Activated naive CD4-positive, alpha-beta T cell treated with anti-CD3 and anti-CD28 coated beads, Interleukin-2, amount 50 U/mL, for 24 hours (primary cell): Measurements from ENCODE around the gene GLYATL3.

Source experiments
- H3K27ac Mint-ChIP-seq: one replicate; pipeline ENCODE4 v1.8.0; 2021; ENCODE audit warnings: mild to moderate bottlenecking, mixed read lengths
- H3K27me3 Mint-ChIP-seq: one replicate; pipeline ENCODE4 v1.8.0; 2021; ENCODE audit warnings: mixed read lengths
- H3K36me3 Mint-ChIP-seq: one replicate; pipeline ENCODE4 v1.8.0; 2021; ENCODE audit warnings: mixed read lengths
- H3K4me1 Mint-ChIP-seq: one replicate; pipeline ENCODE4 v1.8.0; 2021; ENCODE audit warnings: mixed read lengths
- H3K4me3 Mint-ChIP-seq: one replicate; pipeline ENCODE4 v1.8.0; 2021; ENCODE audit warnings: mild to moderate bottlenecking, mixed read lengths
- H3K9me3 Mint-ChIP-seq: one replicate; pipeline ENCODE4 v1.8.0; 2021; ENCODE audit warnings: mixed read lengths

Gene GLYATL3

DNA sequence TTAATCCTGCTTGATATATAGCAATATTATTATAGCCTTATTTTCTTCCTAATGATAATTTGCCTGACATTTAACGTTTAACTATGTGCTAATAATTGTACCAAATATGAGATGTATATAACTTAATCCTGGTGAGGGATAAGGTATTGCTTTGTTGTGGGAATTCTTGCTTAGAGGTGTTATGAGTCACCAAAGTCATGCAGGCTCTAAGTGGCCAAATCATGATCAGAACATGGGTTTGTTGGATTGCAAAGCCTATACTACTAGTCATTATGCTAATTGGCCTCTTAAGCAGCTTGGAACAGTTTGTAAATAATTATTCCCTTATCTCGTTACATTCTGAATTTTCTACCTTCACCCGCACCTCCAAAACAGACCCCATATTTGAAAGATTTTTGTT, 28.8 kb downstream of the GLYATL3 start:
- H3K36me3 Mint-ChIP-seq, result no peaks in the 10 kb centered on the region

DNA sequence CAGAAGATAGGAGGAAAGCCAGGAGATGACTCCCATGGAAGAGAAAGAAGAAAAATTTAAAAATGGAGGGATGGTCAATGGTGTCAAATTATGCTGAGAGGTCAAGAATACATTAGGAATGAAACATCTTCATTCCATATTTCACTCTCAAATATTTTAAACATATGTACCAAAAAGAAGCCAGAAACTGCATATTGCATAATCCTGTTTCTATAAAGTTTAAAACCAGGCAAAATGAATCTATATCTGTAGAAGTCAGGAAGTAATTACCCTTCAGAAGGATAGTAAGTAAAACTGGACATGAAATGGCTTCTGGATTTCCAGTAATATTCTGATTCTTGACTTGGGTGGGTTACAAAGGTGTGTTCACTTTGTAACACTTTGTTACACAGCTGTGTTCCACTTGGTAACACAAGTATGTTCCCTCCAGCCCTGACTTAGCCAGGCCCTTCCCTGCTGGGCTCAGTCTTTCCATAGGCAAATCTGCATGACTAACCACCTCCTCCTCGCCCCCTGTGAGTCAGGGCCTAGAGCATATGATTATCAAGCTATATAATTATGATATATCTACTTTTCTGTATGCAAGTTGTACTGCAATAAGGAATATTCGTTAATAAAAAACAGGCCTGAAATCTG, 30.5 kb downstream of the GLYATL3 start:
- no peaks in the 10 kb centered on the region for H3K36me3 Mint-ChIP-seq

More for the DNA sequence above, 28.8 kb downstream of the GLYATL3 start:
- H3K4me1 Mint-ChIP-seq, result peaks cover 6% of the 10 kb centered on the region
- no peaks in the 10 kb centered on the region for H3K9me3 Mint-ChIP-seq
- H3K27me3 Mint-ChIP-seq, result peaks cover 15% of the 10 kb centered on the region
- no peak overlapping the region for H3K27ac Mint-ChIP-seq
- no peak overlapping the region for H3K4me3 Mint-ChIP-seq

DNA sequence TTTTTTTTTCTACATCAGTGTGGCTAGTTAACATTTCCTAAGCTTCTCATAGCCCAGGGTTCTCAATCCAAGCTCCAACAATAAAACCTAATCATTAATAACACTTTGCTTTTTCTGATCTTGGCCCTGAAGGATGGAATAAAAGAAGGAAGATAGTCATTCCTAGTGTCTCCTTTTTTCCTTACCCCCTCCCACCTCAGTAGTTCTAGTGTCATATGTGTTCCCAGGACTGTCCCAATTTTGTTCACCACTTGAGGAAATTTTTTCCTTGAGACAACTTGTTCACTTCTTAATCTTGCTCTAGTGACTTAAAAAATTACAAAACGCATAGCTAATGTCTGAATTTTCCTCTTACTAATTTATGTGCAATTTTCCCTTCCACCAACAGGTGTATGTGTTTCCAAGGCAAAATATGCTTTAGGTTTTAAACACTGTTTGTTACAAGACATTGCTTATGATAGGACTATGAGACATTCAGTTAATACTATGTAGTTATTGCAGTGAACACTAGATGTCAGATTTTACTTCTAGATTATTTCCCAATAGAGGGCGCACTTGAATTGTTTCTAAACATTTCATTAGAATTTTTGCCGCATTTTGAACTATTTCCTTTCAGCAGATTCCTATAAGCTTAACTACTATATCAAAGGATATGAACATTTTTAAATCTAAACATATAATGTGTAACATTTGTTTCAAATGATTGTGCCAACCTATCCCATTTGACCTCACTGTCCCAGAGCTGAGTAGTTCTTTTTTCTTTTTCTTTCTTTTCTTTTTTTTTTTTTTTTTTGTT, 32.2 kb downstream of the GLYATL3 start:
- Mint-ChIP-seq H3K4me3 (no peak overlapping the region), H3K27me3 (peaks cover 17% of the 10 kb centered on the region), H3K27ac (no peak overlapping the region), H3K4me1 (peaks cover 6% of the 10 kb centered on the region), H3K36me3 (no peaks in the 10 kb centered on the region), H3K9me3 (no peaks in the 10 kb centered on the region)

More for the DNA sequence above, 30.5 kb downstream of the GLYATL3 start:
- no peaks in the 10 kb centered on the region for H3K9me3 Mint-ChIP-seq
- no peak overlapping the region for H3K4me3 Mint-ChIP-seq
- H3K27ac Mint-ChIP-seq, result no peak overlapping the region
- peaks cover 17% of the 10 kb centered on the region for H3K27me3 Mint-ChIP-seq
- peaks cover 6% of the 10 kb centered on the region for H3K4me1 Mint-ChIP-seq

DNA sequence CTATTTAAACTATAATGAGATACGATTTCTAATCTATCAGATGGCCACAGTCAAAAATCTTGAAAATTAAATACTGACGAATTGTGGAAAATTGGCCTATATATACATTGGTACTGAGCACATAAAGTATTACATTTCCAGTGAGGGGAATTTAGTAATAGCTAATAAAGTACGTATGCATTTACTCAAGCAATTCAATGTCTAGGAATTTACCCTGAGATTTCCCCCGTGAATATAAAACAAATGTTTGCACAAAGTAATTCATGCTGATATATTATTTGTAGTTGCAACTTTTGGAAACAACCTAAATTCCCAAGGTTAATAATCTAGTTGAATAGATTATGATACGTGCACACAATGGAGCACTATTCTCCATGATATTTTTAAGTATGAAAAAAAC, 36.1 kb downstream of the GLYATL3 start:
- no peaks in the 10 kb centered on the region for H3K9me3 Mint-ChIP-seq
- H3K27me3 Mint-ChIP-seq, result peaks cover 12% of the 10 kb centered on the region
- no peak overlapping the region for H3K27ac Mint-ChIP-seq
- no peak overlapping the region for H3K4me3 Mint-ChIP-seq
- no peaks in the 10 kb centered on the region for H3K36me3 Mint-ChIP-seq
- H3K4me1 Mint-ChIP-seq, result peaks cover 6% of the 10 kb centered on the region

DNA sequence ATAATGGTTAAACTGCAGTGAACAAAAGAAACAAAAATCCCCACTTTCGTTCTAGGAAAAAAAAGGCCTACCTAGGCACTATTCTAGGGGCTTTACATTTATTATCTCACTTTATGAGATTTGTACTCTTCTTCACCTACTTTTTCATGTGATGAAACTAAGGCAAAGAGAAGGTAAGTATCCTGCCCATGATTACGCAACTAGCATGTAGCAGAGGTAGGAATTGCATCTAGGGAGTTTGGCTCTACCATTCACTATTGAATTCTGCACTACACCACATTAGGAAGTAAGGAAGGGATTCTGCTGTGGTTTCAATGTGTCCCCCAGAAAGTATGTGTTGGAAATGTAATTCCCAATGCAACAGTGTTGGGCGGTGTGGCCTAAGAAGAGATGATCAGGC, 39.4 kb downstream of the GLYATL3 start:
- H3K4me3 Mint-ChIP-seq, result no peak overlapping the region
- no peaks in the 10 kb centered on the region for H3K4me1 Mint-ChIP-seq
- no peaks in the 10 kb centered on the region for H3K36me3 Mint-ChIP-seq
- H3K27me3 Mint-ChIP-seq, result peaks cover 3% of the 10 kb centered on the region
- H3K27ac Mint-ChIP-seq, result no peak overlapping the region
- H3K9me3 Mint-ChIP-seq, result no peaks in the 10 kb centered on the region

DNA sequence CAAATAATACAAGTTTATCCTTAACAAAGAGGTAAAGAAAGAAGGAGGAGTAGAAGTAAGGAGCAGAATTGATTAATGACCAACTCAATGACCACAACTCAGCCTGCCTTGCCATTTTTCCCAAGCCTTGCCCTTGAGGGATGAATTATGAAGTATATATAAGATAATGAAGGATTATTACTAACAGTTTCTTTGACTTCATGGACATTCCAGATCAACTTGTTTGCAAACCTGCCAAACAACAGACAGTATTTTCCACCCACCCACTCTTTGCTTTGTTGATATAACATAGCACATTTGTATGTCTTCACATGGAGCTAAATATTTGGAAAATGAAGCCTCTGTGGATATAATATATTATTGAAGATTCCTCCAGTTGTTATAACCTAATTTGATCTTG, 40.9 kb downstream of the GLYATL3 start:
- Mint-ChIP-seq H3K4me1 (no peaks in the 10 kb centered on the region), H3K4me3 (no peak overlapping the region), H3K27me3 (no peaks in the 10 kb centered on the region), H3K36me3 (no peaks in the 10 kb centered on the region), H3K27ac (no peak overlapping the region), H3K9me3 (no peaks in the 10 kb centered on the region)

DNA sequence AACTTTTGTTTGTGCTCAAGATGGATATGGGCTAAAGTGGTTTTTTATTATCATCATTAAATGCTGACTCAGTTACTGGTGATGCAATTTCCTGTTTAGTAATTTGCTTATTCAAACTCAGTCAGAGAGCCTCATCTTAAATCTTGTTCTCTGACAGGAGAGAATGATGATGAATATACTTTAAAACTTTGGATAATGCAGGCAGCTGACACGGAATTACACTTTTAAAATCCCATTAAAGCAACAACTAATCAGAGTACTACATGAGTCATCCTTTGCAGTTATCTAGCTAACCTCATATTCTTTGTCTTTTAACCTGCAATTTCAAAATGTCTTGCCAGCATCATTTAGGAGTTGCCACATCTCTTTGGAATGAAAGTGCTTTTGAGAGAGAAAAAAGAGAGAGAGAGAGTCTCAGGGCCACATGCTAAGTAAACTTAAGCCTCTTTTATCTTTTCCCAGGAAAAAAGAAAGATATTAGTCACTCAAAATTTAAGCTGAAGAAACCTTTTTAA, 41.5 kb downstream of the GLYATL3 start:
- Mint-ChIP-seq H3K4me1 (no peaks in the 10 kb centered on the region), H3K27ac (no peak overlapping the region), H3K9me3 (no peaks in the 10 kb centered on the region), H3K36me3 (no peaks in the 10 kb centered on the region), H3K4me3 (no peak overlapping the region), H3K27me3 (peaks cover under 1% of the 10 kb centered on the region)

DNA sequence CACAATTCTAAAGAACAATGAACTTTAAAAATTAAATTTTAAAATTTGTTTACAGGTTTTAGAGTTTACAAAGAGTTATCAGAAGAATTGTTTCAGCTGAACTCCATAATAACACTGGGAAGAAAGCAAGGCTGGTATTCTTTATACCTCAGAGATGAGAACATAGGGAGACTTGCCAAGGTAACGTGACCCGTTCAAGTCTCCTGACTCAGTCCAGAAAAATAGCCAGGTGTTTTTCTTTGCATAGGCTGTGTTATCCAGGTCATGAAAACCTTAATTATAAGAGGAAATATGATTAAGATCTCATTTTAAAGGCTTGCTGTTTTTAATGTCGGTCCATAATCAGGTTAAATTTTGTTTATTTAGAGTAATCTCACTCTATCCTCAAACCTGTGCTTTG, 42.2 kb downstream of the GLYATL3 start:
- no peak overlapping the region for H3K27ac Mint-ChIP-seq
- no peaks in the 10 kb centered on the region for H3K36me3 Mint-ChIP-seq
- H3K9me3 Mint-ChIP-seq, result no peaks in the 10 kb centered on the region
- H3K4me1 Mint-ChIP-seq, result no peaks in the 10 kb centered on the region
- H3K27me3 Mint-ChIP-seq, result peaks cover 7% of the 10 kb centered on the region
- no peak overlapping the region for H3K4me3 Mint-ChIP-seq

DNA sequence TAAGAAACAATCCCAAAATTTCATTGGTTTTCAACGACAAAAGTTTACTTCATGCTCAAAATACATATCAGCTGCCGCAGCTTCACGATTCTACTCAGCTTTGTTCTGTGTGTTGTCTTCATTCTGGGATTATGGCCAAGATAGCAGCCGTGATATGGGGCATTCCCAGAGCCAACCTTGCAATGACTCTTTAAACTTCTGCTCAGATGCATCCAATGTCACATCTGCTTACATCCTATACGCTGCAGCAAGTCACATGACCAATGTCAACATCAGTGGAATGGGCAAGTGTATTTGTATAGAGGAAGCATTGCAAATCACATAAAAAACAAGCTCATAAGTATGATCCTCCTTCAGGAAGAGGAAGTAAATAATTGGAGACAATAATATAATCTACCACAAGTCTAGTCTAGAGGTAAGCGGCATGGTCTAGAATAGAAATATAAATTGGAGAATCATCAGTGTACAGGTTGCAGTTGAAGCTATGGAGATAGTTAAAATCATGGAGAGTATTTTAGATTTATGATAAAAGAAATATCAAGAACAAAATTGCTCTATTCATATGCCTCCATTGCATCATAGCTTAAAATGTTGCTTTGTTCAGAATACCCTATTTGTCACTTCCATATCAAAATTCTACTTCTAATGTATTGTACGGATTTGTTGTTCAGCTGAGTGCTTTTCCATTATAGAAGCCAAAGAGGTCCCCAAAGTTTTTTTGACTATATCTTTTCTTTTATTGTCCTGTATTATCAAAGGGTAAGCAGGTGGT, 43.5 kb downstream of the GLYATL3 start:
- Mint-ChIP-seq H3K4me3 (no peak overlapping the region), H3K4me1 (no peaks in the 10 kb centered on the region), H3K36me3 (no peaks in the 10 kb centered on the region), H3K27me3 (peaks cover 11% of the 10 kb centered on the region), H3K9me3 (no peaks in the 10 kb centered on the region), H3K27ac (no peak overlapping the region)

DNA sequence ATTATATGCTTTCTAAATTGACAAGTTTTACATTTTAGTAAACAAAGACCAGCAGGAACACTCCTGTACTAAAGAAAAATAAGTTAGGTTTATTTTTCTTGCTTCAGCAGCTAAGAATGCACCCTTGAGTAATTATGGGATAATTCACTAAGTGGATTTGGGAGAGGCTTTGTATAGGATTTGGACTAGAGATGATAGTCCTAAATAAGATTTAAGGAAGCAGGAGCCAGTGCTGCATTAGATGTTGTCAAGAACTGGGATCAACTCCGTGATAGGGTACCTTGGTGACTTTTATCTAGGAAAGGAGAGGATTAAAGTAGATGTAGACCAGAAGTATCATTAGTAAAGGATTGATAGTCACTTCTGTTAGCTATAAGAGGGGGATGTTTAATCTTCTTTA, 46.6 kb downstream of the GLYATL3 start:
- Mint-ChIP-seq H3K27ac (no peak overlapping the region), H3K27me3 (peaks cover 24% of the 10 kb centered on the region), H3K9me3 (no peaks in the 10 kb centered on the region), H3K36me3 (no peaks in the 10 kb centered on the region), H3K4me1 (peaks cover 11% of the 10 kb centered on the region), H3K4me3 (no peak overlapping the region)

DNA sequence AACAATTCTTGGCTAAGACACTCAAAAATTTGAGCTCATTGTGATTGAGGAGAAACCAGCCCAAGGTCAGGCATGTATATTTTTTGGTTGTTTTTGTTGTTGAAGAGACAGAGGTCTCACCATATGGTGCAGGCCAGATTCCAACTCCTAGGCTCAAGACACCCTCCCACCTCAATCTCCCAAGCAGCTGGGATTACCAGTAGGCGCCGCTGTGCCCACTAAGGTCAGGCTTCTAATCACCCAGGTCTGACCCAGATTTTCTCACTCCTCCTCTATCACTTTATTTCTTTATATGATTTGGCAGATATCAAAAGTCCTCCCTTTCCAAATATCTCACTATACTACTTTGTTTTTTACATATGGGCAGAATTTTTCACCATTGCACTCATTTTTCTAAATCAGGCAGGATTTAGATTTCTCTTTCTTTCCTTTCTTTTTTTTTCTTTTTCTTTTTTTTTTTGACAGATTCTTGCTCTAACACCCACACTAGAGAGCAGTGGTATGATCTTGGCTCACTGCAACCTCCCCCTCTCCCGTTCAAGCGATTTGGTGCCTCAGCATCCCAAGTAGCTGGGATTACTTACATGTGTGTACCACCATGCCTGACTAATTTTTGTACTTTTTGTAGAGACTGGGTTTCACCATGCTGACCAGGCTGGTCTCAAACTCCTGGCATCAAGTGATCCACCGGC, 49.0 kb downstream of the GLYATL3 start:
- H3K36me3 Mint-ChIP-seq, result no peaks in the 10 kb centered on the region
- H3K27me3 Mint-ChIP-seq, result peaks cover 30% of the 10 kb centered on the region
- no peaks in the 10 kb centered on the region for H3K9me3 Mint-ChIP-seq
- peaks cover 28% of the 10 kb centered on the region for H3K4me1 Mint-ChIP-seq
- H3K27ac Mint-ChIP-seq, result no peak overlapping the region
- no peak overlapping the region for H3K4me3 Mint-ChIP-seq

DNA sequence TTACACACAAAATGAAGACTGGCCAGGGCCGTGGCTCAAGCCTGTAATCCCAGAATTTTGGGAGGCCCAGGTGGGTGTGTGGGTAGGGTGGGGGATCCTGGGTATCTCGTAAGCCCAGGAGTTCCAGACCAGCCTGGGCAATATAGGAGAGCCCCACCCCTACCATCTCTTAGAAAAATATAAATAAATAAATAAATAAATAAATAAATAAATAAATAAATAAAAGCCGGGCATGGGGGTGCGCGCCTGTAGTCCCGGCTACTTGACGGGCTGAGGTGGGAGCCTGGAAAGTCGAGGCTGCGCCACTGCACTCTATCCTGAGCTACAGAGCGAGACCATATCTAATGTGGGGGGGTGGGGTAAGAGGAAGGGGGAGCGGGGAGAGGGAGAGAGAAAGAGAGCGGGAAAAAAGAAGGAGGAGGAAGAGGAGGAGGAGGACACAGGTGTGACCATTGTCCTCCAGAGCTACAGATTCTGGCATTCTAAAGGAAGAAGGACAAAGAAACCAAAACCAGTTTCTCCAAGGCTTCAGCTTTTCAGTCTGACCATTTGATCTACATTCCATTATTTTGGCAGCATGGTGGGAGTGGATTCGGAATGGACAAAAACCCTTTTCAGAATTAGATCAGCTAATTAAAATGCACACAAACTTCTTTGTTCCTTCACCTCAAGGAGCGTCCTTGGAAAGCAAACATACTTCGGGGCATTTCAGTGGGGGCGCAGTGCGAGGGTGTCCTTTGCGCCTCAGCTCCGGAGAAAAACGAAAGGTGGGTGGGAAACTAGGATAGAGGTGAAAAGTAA, 50.2 kb downstream of the GLYATL3 start:
- no peak overlapping the region for H3K27ac Mint-ChIP-seq
- H3K4me1 Mint-ChIP-seq, result peaks cover 28% of the 10 kb centered on the region
- peaks cover 30% of the 10 kb centered on the region for H3K27me3 Mint-ChIP-seq
- peak overlapping the region; percentile 44 for H3K4me3 Mint-ChIP-seq
- H3K36me3 Mint-ChIP-seq, result no peaks in the 10 kb centered on the region
- H3K9me3 Mint-ChIP-seq, result no peaks in the 10 kb centered on the region

DNA sequence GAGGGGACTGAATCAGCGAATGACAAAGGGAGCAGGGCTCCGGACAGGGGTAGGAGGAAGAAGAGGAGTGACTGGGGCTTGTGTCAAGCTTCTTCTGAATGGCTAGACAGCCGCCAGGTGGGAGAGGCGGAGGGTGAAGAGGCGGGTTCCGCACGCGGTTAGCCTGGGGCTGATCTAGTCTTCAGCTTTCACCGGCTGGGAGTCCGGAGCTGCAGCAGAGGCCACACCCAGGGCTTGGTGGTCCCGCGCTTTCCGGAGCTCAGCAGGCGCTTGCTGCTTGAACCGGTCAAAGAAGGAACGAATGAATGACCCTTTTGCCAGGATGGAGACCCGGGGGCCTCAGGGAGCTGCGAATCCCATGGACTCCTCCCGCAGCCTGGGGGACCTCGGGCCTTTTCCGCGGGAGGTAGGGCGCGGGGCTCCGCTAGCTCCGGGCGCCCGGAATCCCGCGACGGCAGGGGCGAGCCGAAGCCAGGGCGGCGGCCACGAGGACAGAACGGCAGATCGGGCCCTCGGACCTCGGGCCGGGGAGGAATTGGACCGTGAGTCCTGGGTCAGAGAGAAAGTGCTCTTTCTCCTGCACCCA, 50.9 kb downstream of the GLYATL3 start, which contains the start of gene C6orf141:
Gene C6orf141, plus strand, starts transcription at position 177 of the 586 bp plus-strand sequence. Its CDS starts 125 bp downstream, at position 302.
- Mint-ChIP-seq H3K4me1 (peaks cover 28% of the 10 kb centered on the region), H3K27ac (no peak within 1 kb of the TSS), H3K27me3 (peaks cover 31% of the 10 kb centered on the region), H3K4me3 (peak within 1 kb of the TSS; percentile 83), H3K36me3 (no peaks in the 10 kb centered on the region), H3K9me3 (no peaks in the 10 kb centered on the region)

DNA sequence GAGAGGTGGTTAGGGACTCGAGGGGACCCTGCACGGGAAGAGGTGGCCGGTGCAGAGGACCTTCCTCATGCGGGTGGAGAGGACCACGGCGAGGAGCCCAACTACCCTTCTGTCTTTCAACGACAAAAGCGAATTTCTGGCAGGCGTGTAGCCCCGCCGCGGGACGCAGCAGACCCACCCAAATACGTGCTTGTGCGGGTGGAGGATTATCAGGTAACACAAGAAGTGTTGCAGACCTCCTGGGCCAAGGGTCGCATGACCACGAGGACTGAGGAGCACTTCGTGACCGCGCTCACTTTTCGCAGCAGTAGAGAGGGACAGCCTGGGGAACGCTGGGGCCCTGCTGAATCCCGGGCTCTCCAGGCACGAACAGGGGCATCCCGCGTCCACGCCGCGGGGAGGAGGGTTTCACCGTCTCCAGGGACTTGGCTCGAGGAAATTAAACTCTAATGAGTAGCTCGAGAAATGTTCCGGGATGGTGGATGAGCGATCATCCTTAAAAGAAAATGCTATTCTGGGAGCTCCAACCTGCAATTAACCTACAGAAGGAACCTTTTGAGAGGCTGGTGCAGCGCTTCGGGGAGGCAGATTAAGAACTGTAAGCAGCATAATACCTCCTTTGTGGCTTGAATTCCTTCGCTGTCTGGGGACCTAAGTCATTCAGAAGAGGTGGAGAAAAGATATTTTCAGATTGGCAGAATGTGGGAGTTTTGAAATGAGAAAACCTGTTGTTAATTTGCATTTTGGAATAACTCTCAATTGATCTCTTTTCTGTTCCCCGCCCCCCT, 51.5 kb downstream of the GLYATL3 start:
- Mint-ChIP-seq H3K4me1 (peaks cover 28% of the 10 kb centered on the region), H3K27me3 (peaks cover 30% of the 10 kb centered on the region), H3K4me3 (peak overlapping the region; percentile 83), H3K27ac (no peak overlapping the region), H3K9me3 (no peaks in the 10 kb centered on the region), H3K36me3 (no peaks in the 10 kb centered on the region)
